Stimulated activated CD4-positive, alpha-beta T cell treated with anti-CD3 and anti-CD28 coated beads, Interleukin-1b, Interleukin-23, amount 100 ng/mL, for 24 hours (primary cell): ENCODE measurements around the gene EPHX1.

Experiments
- DNase-seq, 4 experiments: peaks; one replicate each; pipeline ENCODE4 v3.0.0-alpha.2; 2020; ENCODE audit warnings: low read depth in 4 of 4, low spot score in 1 of 4

EPHX1 gene

DNA sequence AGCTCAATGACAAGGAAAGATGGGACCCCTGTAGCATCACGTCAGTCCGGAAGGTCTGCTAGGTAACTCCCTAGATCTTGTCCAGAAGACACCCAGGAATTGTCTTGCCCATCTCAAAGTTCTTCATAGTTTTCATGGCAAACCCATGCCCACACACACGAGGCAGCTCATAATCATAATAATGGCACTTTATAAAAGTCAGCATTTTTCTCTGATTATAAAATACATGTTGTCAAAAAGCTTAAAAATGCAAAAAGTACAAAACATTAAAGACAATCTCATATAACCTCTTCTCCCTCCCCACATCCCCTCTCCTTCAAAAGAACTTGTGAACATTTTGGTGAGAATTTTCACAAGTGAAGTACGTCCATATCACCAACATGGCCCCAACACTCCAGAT is 30.8 kb downstream of the EPHX1 start:
- no peak for DNase-seq

DNA sequence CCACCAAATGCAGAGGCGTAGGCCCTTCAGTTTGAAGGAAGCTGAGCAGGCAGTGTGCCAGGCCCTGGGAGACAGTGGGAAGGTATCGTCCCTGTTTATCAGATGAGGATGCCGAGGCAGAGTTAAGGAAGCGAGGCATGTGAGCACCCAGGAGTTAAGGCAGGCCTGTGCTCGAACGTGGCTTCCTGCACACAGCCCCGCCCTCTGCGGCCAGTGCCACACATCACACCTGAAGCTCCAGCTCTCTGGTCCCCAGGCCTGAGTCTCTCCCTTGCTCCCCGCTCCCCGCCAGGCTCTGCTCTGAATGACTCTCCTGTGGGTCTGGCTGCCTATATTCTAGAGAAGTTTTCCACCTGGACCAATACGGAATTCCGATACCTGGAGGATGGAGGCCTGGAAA is 32.1 kb downstream of the EPHX1 start:
- DNase-seq, result no peak

DNA sequence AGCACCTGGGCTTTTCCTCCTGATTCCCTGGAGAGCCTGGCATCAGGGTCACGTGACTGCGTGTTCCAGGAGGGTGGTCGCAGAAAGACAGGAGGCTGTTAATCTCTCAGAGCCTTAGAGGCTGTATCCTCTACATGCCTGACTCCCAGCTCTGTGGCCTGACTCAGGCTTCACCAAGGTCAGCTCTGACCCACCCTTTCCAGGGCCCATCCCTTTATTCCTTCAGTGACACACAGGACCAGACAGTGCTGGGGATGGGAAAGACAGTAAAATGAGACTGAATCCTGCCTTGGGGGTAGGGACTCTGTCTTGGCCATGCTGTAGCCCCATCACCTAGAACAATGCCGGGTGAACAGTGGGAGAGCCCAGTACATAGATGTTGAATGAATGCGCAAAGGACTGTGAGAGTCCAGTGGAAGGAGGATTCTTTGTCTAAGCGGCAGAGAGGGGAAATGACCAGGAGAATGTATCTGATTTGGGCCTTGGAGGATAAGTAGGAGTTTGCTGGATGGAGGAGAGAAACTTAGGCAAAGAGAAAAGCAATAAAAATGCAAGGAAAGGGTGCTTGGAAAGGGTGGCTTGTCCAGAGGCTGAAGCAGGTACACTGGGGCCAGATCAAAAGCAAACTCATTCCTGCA is 33.0 kb downstream of the EPHX1 start:
- no peak for DNase-seq

DNA sequence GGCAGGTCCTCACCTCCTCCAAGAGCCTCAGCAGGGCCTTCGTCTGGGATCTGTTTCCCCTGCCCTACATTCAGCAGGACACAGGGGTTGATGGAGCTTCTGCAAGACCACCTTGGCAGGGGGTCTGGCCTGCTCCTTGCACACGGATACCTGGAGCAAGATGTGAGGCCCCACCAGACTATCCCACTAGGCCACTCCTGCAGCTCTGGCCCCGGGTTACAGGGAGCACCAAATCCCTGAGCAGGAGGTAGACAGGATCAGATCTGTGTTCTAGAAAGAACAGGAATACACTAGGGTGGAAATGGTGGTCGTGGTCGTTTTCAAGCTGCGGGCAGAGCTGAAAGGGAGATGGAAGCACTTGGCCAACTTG is 33.5 kb downstream of the EPHX1 start:
- no peak for DNase-seq

DNA sequence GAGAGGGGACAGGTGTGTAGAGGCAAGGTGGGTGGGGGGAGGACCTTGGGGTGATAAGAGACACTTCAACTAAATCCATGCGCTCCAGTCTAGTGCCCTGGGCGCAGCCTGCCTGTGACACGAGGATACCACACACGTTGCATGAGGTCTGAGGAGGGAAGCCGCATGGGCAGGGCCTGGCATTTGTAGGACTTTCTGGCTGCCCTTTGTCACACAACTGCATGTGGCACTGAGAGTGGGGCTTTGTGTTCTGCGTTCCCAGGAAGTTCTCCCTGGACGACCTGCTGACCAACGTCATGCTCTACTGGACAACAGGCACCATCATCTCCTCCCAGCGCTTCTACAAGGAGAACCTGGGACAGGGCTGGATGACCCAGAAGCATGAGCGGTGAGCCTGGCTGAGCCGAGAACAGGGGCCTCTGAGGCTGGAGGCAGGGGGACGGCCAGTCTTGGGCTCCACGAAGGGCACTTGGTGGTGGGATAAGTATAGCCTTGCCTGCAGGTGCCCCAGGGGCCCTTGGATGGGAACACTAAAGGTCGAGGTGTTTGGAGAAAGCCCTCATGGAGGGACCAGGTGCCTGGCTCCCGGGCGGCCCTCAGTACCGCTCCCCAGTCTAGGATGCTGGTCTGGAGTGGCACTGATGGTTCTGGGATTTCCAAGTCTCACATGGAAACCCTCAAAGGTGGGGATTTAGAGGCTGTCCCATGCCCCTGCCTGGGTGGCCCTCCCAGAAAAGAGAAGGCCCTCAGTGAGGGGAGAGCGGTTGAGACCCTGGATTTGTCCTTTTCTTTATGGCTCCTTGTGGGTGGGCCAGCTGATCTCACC is 34.5 kb downstream of the EPHX1 start:
- DNase-seq, result no peak

DNA sequence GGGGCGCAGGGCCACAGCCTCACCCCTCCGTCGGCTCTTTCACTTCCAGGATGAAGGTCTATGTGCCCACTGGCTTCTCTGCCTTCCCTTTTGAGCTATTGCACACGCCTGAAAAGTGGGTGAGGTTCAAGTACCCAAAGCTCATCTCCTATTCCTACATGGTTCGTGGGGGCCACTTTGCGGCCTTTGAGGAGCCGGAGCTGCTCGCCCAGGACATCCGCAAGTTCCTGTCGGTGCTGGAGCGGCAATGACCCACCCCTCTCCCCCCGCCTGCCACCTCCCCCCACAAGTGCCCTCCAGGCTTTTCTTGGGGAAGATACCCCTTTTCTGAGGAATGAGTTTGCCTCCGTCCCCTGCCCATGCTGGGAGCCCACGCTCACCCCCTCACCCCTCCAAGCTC is 35.2 kb downstream of the EPHX1 start:
- no peak for DNase-seq

DNA sequence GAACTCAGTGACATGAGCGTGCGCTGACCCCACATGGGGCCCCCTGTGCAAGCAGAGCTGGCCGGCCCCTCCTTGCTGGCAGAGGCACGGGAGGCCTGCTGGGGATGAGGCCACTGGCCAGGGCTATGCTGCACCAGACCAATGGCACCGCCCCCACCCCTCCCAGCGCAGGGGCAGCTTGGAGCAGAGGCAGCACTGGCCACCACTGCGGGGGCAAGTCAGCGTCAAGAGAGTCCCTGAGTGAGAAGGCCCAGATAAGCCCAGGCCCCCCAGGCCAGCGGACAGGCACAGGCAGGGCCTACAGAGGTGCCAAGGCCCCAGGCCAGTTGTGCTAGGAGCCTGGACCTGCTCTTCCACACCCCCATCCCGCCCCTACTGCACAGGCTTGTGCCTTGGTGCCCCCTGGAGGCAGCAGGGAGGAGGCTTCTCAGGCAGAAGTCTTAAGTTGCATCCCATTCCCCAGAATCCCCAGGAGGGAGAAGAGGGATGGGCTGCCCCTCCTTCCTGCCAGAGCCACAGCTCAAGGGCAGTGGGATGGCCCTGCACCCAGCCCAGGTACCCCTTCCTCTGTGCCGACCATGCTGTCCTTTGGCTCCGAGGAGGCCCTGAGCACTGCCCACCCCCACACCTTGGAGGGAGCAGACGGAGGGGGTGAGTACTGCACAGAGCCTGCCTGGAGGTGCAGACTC is 35.8 kb downstream of the EPHX1 start:
- DNase-seq, result no peak

DNA sequence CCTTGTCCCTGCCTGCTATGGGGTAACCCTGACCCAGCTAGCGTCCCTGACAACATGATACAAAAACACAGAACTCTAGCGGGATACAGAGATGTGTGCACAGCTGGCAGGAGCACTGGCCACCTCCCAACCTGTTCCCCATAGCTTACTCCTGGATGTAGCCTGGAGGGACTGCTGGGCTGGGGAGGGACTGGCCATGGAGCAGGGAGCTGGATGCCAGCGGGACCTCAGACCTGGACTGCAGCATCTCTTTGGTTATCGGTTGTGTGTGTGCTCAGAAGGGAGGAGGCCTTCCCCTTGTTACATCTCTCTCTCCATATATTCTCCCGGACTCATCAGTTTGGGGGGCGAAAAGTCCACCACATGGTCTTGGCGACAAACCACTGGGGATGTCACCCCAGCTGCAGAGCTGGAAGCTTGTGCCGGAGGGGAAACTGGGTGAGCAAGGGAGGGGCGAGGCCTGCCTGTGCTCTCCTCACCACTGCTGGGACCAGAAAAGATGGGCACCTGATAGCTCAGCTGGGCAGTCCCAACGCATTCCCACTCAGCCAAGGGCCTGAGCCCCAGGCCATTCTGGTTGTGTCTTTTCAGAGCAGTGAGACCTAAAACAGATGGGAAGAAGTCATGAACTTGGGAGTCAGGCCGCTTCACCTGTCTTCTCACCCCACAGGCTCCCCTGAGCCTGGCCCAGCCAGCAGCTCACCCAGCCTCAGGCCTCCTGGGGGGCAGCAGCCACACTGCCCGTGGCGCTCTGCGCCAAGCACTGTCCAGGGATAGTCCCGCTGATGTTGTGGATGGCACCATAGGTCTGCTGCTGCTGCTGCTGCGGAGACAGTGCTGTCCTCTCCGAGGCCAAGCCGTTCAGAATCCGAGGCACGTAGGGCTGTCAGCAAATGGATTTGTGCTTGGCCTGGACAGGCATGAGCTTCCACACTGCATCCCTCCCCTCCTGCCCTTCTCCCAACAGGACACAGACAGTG is 36.7 kb downstream of the EPHX1 start:
- DNase-seq, result no peak

DNA sequence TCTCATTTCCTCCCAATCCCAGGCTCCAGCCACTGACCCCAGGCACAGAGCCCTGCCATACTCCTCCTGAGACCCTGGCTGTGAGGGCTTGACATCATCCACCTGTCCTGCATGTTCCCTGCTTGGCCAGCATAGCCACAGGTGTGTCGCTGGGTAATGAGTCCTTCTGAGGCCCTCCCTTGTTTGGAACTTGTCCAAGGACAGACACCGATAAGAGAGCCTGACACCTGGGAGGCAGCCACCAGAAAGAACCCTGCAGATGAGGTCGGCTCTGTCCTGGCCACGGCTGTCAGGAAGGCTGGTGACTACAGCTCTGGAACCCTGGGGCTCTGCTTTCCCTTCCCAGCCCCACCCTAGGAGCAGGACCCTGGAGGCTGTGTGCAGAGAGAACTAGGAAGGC is 37.7 kb downstream of the EPHX1 start:
- DNase-seq, result no peak

DNA sequence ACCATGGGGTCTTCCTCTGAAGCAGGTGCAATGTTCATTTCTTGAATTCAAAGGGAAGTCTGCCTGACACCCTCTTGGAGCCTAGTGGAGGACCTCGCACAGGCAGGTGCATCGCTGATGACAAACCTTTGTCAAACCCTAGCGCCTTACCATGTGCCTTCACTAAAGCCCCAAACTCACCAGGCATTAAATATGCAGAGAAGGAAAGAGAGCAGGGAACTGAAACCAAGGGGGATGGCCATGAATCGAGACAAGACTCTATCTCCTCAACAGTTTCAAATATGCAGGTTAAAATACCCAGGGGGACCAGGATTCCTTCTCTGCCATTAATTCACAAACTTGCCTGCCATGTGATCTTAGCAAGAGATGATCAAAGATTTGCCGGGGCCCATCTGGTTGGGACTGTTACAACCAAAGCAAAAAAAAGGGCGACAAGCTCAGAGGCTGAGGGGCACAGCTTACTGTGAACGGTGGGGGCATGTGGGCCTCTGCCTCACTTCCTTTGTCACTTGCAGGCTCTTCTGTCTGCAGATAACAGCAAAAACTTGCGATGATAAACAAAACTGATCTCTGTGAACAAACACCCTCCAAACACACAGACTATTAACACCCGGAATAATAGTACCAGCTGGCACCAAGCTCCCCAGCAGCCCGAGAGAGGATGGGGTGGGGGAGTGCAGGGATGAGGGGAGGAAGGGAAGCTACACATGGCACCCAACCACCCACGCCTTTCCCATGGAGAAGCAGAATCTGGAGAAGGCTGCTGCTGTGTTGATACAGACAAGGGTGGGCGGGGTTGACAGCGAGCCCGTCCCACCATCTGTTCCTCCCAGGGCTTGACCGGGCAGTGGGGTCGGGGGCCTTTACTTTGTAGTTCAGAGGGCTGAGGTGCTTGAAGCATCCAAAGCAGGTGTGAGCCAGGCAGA is 38.4 kb downstream of the EPHX1 start:
- DNase-seq, result no peak

DNA sequence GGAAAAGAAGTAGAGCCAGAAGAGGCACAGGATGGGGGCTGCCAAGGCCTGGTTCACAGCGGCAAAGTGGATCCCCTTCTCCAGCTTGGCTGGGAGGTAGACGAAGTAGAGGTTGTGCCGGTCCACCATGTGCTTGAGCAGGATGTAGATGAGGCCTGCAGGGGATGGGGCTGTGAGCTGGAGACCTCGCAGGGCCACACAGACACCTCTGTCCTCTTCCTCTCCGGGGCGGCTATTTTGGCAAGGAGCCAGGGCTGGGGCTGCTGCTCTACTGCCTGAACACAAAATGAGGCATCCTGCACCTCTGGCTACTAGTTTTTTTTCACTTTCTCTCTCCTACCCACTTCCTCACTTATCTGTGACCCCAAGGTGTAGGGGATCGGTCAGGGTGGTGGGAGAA is 40.0 kb downstream of the EPHX1 start:
- DNase-seq, result no peak

DNA sequence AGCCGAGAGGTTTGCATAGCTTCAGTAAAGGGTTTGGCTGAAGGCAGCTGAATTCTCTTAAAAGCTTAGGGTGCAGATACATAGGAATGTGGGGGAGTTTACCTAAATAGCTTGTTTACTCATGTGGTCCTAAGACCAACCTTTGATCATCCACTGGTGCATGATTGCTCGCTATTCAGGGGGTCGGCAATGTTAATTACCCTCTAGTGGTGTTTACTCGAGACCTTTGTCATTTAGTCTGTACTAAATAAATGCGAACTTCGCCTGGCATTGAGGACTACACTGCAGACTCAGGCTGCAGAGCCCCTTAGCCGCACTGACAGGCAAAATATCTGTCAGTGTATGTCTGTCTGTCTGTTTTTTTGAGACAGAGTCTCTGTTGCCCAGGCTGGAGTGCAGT is 40.4 kb downstream of the EPHX1 start:
- DNase-seq, result no peak

DNA sequence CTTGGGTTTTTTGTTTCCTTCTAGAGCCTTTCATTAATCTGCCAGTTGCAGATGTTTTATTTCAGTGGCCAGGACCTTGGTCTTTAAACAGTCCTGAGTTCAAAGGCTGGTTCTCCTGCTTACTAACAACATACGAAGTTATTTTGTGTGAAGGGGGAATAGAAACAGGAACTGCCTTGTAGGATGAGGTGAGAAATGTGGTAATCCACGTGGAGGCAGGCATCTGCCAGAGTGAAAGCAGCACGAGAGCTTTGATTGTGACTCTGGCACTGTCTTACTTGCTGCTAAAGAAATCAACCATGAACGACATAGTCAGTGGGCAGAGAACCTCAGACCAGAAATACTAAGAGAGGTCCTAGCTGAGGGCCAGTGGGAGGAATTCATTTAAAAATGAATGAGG is 41.9 kb downstream of the EPHX1 start:
- no peak for DNase-seq

DNA sequence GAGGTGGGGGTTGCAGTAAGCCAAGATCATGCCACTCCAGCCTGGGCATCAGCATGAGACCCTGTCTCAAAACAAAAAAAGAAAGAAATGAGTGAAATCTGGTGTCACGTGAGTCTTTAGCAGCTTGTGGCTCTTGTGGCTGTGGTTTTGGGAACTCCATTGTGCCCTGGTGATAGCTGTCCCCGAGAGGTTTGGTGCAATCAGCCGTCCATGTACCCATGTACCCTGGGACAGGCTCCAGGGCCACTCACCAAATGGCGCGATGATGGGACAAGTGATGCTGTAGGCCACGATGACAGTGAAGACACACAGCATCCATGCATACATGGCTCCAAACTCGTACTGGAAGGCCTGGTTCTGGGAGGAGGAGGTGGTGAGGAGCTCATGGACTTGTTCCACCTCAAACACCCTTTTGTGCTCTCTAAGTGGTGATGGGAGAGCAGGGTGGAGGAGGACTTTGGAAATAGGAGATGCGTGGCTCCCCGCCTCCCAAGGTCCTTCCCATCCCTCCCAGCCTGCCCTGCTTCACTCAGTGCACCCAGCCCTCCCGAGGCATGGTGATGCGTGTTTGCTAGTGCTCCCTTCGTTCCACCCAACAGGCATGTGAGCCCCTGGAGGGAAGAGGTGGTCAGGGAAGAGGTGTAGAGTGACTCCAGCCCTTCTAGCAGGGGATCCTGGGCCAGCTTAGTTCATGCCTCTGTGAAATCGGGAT is 42.6 kb downstream of the EPHX1 start:
- DNase-seq, result no peak

DNA sequence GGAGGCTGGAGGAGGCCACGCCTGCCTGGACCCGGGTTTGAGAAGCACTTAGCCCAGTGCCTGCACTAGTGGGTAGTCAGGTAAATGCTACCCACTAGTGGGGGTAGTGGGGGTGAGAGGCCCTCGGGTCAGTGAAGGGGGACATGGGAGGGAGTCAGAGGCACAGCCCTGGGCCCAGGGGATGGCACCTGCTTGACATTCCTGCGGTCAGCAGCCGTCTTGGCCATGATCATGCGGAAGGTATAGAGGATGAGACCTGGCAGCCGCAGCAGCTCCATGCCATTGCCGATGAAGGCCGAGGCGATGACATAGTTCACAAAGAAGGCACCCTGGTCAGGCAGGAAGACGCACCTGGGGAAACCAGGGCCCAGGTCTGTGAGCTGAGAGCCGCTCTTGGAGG is 43.5 kb downstream of the EPHX1 start:
- no peak for DNase-seq

DNA sequence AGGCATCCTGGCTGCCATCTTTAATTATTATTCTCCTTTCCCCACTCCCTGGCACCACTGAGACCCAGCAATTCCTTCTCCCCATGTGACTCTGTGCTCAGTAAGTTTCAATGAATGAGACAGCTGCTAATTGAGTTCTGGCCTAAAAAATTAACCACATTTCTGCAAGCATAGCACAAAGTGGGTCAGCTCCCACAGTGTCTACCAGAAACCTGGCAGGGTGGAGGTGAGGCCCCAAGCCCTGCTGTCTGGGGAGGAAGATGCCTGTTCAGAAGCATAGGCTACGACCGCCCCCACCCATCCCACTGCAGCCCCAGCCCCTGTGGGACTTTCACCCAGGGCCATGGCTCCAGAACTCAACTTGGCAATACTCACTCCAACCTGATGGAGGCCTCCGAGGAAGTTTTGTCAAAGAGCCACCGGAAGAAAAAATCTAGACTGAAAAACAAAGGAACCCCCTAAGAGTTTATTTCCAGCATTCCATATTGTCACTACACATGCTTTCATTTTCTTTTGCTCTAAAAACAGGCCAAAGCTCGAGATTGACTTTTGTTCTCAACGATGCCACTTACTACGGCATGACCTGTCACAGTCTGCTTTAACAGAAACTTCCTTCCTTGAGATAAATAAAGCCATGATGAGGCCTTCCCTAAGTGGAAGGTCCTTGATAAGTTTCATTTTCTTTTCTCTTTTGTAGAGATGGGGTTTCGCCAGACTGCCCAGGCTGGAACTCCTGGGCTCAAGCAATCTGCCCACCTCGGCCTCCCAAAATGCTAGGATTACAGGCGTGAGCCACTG is 45.8 kb downstream of the EPHX1 start:
- no peak for DNase-seq

DNA sequence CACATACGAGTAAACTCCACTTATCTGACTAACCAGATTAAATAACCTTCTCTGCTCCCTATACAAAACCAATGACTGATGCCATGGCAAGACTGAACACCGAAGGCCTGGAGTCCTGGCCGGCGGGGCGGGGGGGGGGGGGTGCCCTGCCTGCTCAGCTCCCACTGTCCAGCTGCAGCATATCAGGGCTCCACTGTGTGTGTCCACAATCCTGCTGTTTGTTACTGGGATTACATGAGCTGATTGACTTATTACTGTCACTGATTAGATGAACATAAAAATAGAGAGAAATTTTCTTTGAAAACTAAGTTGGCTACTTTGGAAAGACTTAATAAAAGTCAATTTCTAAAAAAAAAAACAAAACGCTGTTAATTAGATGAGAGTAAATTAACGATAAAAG is 47.3 kb downstream of the EPHX1 start:
- no peak for DNase-seq

DNA sequence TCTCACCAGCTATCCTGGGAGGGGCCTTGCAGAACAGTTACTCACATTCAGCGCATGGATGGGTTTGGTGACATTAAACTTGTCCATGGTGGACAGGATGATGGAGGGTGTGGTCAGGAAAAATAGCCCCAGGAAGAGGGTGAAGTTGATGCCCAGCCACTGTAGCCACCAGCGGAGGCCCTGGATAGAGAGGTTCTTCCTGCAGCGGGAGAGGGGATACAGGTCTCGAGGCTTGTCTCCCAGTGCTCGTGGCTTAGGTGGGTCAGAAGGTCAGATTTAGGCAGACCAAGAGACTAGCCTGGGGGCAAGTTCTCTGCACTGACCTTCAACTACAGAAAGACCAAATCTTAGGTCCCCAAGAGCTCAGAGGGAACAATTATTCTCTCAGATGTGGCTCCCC is 49.2 kb downstream of the EPHX1 start:
- DNase-seq, result no peak

DNA sequence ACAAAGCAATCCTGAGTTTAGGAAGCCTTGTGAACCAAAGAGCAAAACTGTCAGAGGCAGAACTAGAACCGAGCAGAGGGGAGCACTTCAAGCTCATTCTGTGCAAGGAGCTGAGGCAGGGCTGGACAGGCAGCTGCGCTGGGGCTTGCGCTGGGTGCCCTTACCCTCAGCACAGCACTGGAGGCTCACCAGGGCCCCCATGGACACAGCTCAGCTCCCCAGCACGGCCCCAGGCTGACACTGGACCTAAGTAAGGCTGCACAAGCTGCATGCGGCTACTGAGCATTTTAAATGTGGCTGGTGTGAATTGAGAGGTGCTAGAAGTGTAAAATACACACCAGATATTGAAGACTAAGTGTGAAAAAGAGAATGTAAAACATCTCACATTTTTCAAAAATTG is 50.2 kb downstream of the EPHX1 start:
- DNase-seq, result no peak
